ENCODE data around the gene GLA. TPM values are rescaled to one million over a fixed set of nuclear protein-coding genes. Genes with fewer than 3 reads are reported as not detected.

GLA gene
- total and polyA plus RNA-seq, 2 donors (not counting 3 experiments of a cell fraction or from before 2014, with no cell fraction given), result 33.0 to 36.8 TPM

DNA sequence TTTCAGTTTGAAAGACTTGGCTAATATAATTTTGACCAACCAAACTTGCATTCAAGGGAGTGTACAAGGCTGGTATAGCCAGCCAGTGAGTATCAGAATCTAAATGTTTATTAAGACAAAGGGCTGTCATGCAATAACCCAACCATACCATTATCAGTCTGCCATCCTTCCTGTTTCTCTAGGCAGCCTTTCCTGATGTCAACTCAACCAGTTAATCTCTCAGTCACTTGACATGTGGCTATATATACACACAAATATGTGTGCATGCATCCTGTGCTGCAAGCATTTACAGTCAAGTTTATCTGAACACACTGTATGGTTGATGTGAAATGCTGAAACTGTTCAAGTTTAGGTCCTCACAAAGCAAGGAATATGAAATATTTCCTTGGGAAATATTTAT lies 38.9 kb downstream of the GLA start:
- CTCF ChIA-PET, result no interaction called here
- no peak overlapping the region for H3K4me3 ChIP-seq (replicated peaks in 1 of 3; ENCODE audit: insufficient read depth in 1 of 3, low read depth in 1 of 3, low read length in 3 of 3)
- H2AFZ ChIP-seq (ENCODE audit: low read depth, low read length), result no peak overlapping the region
- H3K79me2 ChIP-seq (ENCODE audit: control insufficient read depth, insufficient read depth, low read length), result no peaks in the 10 kb centered on the region
- DNase-seq (ENCODE audit: low read depth, low spot score) (no peak), FAIRE-seq (no peak)
- dilution Hi-C loops (cut with MboI; ENCODE audit: extremely low pct_ligation_motif_present, low sequenced_read_pairs), result no loop called here
- intact Hi-C loops (cut with micrococcal nuclease), result no loop called here
- H3K9me3 ChIP-seq (replicated peaks; ENCODE audit: control insufficient read depth, insufficient read depth, low read length), result no peaks in the 10 kb centered on the region
- no peak overlapping the region for H3K9ac ChIP-seq (replicated peaks; ENCODE audit: extremely low read depth, insufficient read depth, low read length)
- H3K36me3 ChIP-seq (ENCODE audit: control insufficient read depth in 2 of 2, extremely low read depth in 1 of 2, insufficient read depth in 2 of 2, low read length in 2 of 2), result no peaks in the 10 kb centered on the region
- H3K27me3 ChIP-seq (ENCODE audit: control insufficient read depth in 2 of 2, insufficient read depth in 2 of 2, low read length in 2 of 2), result no peaks in the 10 kb centered on the region
- no peaks in the 10 kb centered on the region for H4K20me1 ChIP-seq (replicated peaks; ENCODE audit: control insufficient read depth, extremely low read depth, insufficient read depth, low read length)
- H3K4me2 ChIP-seq (ENCODE audit: insufficient read depth, low read length), result no peak overlapping the region
- no peaks in the 10 kb centered on the region for H3K9me1 ChIP-seq (replicated peaks; ENCODE audit: control insufficient read depth, extremely low read depth, insufficient read depth, low read length)
- TF ChIP-seq POLR2AphosphoS5 (IDR thresholded peaks at IDR 0.05; ENCODE audit: insufficient read depth, low read depth, low read length), result no peak
- TF ChIP-seq, protein P1, sequence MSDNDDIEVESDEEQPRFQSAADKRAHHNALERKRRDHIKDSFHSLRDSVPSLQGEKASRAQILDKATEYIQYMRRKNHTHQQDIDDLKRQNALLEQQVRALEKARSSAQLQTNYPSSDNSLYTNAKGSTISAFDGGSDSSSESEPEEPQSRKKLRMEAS (IDR thresholded peaks at IDR 0.05; ENCODE audit: insufficient read depth, insufficient read length), result no peak
- BruUV-seq (replicated peaks), result no TSS peak
- no peak overlapping the region for H3K27ac ChIP-seq (ENCODE audit: insufficient read depth, low read depth, low read length)
- POLR2A ChIA-PET, result no interaction called here
- H3K4me1 ChIP-seq (ENCODE audit: control insufficient read depth, extremely low read depth, insufficient read depth, low read length), result no peaks in the 10 kb centered on the region

- intact Hi-C loops (cut with micrococcal nuclease) (no loop called here), dilution Hi-C loops (cut with MboI; ENCODE audit: extremely low pct_ligation_motif_present, low sequenced_read_pairs) (no loop called here)
- no peak overlapping the region for H3K4me3 ChIP-seq (replicated peaks in 1 of 3; ENCODE audit: insufficient read depth in 1 of 3, low read depth in 1 of 3, low read length in 3 of 3)
- no peak for DNase-seq (ENCODE audit: low read depth, low spot score)
- H2AFZ ChIP-seq (ENCODE audit: low read depth, low read length), result no peak overlapping the region
- TF ChIP-seq JUN (IDR thresholded peaks at IDR 0.05; ENCODE audit: borderline replicate concordance, insufficient read depth, insufficient read length, low read depth) (no peak), POLR2AphosphoS5 (IDR thresholded peaks at IDR 0.05; ENCODE audit: insufficient read depth, low read depth, low read length) (no peak), GATA2 (IDR thresholded peaks at IDR 0.05; ENCODE audit: insufficient read depth, insufficient read length, low read depth, low read length) (no peak), FOS (IDR thresholded peaks at IDR 0.05; ENCODE audit: borderline replicate concordance, insufficient read depth, low read length) (no peak), POLR2A (IDR thresholded peaks at IDR 0.05; ENCODE audit: low read depth, low read length) (no peak), EZH2 (IDR thresholded peaks at IDR 0.05; ENCODE audit: borderline replicate concordance, low read depth, low read length, severe bottlenecking) (no peak), MYC (IDR thresholded peaks at IDR 0.05; ENCODE audit: low read depth, low read length) (no peak), CTCF (IDR thresholded peaks at IDR 0.05; ENCODE audit: extremely low read depth in 1 of 2, insufficient read depth in 1 of 2, low read depth in 1 of 2, low read length in 2 of 2) (no peak)
- TF ChIP-seq, protein P1 (IDR thresholded peaks at IDR 0.05; ENCODE audit: insufficient read depth, insufficient read length), result no peak
- H3K79me2 ChIP-seq (ENCODE audit: control insufficient read depth, insufficient read depth, low read length), result no peaks in the 10 kb centered on the region
- H3K9me3 ChIP-seq (replicated peaks; ENCODE audit: control insufficient read depth, insufficient read depth, low read length), result no peaks in the 10 kb centered on the region
- no peak overlapping the region for H3K9ac ChIP-seq (replicated peaks; ENCODE audit: extremely low read depth, insufficient read depth, low read length)
- no peaks in the 10 kb centered on the region for H3K27me3 ChIP-seq (ENCODE audit: control insufficient read depth in 2 of 2, insufficient read depth in 2 of 2, low read length in 2 of 2)
- ChIA-PET POLR2A (no interaction called here), CTCF (no interaction called here)
- no peaks in the 10 kb centered on the region for H3K36me3 ChIP-seq (ENCODE audit: control insufficient read depth in 2 of 2, extremely low read depth in 1 of 2, insufficient read depth in 2 of 2, low read length in 2 of 2)
- H3K4me2 ChIP-seq (ENCODE audit: insufficient read depth, low read length), result no peak overlapping the region
- H3K27ac ChIP-seq (ENCODE audit: insufficient read depth, low read depth, low read length), result no peak overlapping the region
- H3K9me1 ChIP-seq (replicated peaks; ENCODE audit: control insufficient read depth, extremely low read depth, insufficient read depth, low read length), result no peaks in the 10 kb centered on the region
- no TSS peak for BruUV-seq (replicated peaks)
- no peak for FAIRE-seq
- H3K4me1 ChIP-seq (ENCODE audit: control insufficient read depth, extremely low read depth, insufficient read depth, low read length), result no peaks in the 10 kb centered on the region
- H4K20me1 ChIP-seq (replicated peaks; ENCODE audit: control insufficient read depth, extremely low read depth, insufficient read depth, low read length), result no peaks in the 10 kb centered on the region
Measured at GRCh38 chrX:101365301-101365795, 42.4 kb downstream of the GLA start.
